Sigmoid colon (tissue), 7 donors: ENCODE measurements around the gene RPL23. TPM values are rescaled to one million over a fixed set of nuclear protein-coding genes. Genes with fewer than 3 reads are reported as not detected.

Source experiments
- DNase-seq: peaks from one replicate; pipeline ENCODE4 v3.0.0-alpha.2; 2019
- H3K27ac ChIP-seq, 4 donors: fragments of 200-600 bp; sonication (generic); one replicate each; pipeline ENCODE4 v1.5.1; 2016 to 2019; ENCODE audit warnings: mild to moderate bottlenecking in 1 of 4
- H3K27me3 ChIP-seq, 3 donors: fragments of 200-600 bp; sonication (generic); one replicate each; pipeline ENCODE4 v1.5.1; 2019; ENCODE audit warnings: mild to moderate bottlenecking in 1 of 3
- H3K36me3 ChIP-seq, 4 donors: fragments of 200-600 bp; sonication (generic); one replicate each; pipeline ENCODE4 v1.5.1; 2016 to 2019
- H3K4me1 ChIP-seq, 4 donors: fragments of 200-600 bp; sonication (generic); one replicate each; pipeline ENCODE4 v1.5.1; 2017 to 2019
- H3K4me3 ChIP-seq, 4 donors: fragments of 200-600 bp; sonication (generic); one replicate each; pipeline ENCODE4 v1.5.1; 2017 to 2019; ENCODE audit warnings: mild to moderate bottlenecking in 2 of 4, moderate library complexity in 1 of 4
- H3K9me3 ChIP-seq, 4 donors: fragments of 200-600 bp in 3 of 4; sonication (generic) in 3 of 4; one replicate each; pipeline versions ENCODE4 v1.5.1 to v1.6.1; 2013 to 2019
- CTCF ChIP-seq, 4 experiments: fragments of 450-650 bp in 3 of 4; fragments of 200-600 bp in 1 of 4; IDR thresholded peaks; one replicate each; pipeline ENCODE4 v1.5.1; 2016 to 2019; ENCODE audit warnings: antibody characterized with exemption in 4 of 4, mild to moderate bottlenecking in 3 of 4, moderate library complexity in 2 of 4
- EP300 ChIP-seq, 4 donors: sonication (generic); formaldehyde crosslinking; IDR thresholded peaks; one replicate each; pipeline ENCODE4 v1.6.1; 2017; ENCODE audit warnings: antibody characterized with exemption in 4 of 4
- POLR2A ChIP-seq, 2 donors: fragments of 450-650 bp; IDR thresholded peaks; one replicate each; pipeline ENCODE4 v1.6.1; 2016; ENCODE audit warnings: antibody characterized with exemption in 2 of 2, mild to moderate bottlenecking in 2 of 2, moderate library complexity in 2 of 2
- POLR2AphosphoS5 ChIP-seq, 4 donors: sonication (generic); formaldehyde crosslinking; IDR thresholded peaks; one replicate each; pipeline ENCODE4 v1.6.1; 2017; ENCODE audit warnings: antibody characterized with exemption in 4 of 4
- WGBS, 2 donors: extraction: QIAGEN DNeasy Blood & Tissue Kit; methylation state at CpG; one replicate each; pipeline ENCODE4 v1.1.7; 2013; 5-methylcytosine and 5-hydroxymethylcytosine counted together
- intact Hi-C: fragments of 100-400 bp; cut with DNase I; formaldehyde crosslinking; loops from one replicate; pipeline ENCODE4 v1.15.1; 2023
- polyA plus RNA-seq, 3 donors: library from polyadenylated mRNA; stranded (reverse); fragments of 200-250 nt; gene quantifications; one replicate each; pipeline ENCODE4 v1.2.3, GENCODE V29; 2013
- total RNA-seq, 4 donors: library from RNA; depleted of rRNA; stranded (reverse); fragments of >200 nt; gene quantifications; one replicate each; pipeline ENCODE4 v1.1.0, GENCODE V29; 2016
- donor health status: healthy with polysubstance abuse.
- donor health status: Bipolar disorder and iron deficiency.
- donor health status: healthy.

RPL23 gene
- total and polyA plus RNA-seq, 7 donors, result 1,692 to 3,780 (median 2,683) TPM

DNA sequence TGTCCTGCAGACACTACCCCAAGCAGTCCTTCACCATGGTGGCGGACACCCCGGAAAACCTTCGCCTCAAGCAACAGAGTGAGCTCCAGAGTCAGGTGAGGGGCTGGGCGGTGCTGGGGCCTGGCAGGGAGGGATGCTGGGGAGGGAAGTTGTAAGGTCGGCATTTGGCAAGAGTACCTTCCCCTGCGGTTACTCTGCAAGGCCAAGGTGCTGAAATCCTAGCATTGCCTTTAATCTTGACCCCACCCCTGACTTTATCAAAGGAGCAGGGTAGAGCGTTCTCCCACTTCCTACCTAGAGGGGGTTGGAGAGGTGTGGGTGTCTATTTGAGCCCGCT is 36.9 kb upstream of the RPL23 start:
- 75 to 85% methylated on average over 8 of the region's 8 CpGs for WGBS, 2 donors
- no peak for DNase-seq
- Histone ChIP-seq H3K36me3 (peaks cover 9 to 58% (median 34%) of the 10 kb centered on the region in 4 donors), H3K4me1 (peaks cover 0 to 51% (median 41%) of the 10 kb centered on the region in 4 donors), H3K27ac (no peak overlapping the region), H3K27me3 (no peaks in the 10 kb centered on the region), H3K9me3 (no peaks in the 10 kb centered on the region), H3K4me3 (no peak overlapping the region)
- intact Hi-C loops, result no loop called here
- no peak for TF ChIP-seq POLR2AphosphoS5 (IDR thresholded peaks at IDR 0.05)
- TF ChIP-seq CTCF (IDR thresholded peaks at IDR 0.05), result no peak
- TF ChIP-seq EP300 (IDR thresholded peaks at IDR 0.05), result no peak
- TF ChIP-seq POLR2A (IDR thresholded peaks at IDR 0.05), result no peak

DNA sequence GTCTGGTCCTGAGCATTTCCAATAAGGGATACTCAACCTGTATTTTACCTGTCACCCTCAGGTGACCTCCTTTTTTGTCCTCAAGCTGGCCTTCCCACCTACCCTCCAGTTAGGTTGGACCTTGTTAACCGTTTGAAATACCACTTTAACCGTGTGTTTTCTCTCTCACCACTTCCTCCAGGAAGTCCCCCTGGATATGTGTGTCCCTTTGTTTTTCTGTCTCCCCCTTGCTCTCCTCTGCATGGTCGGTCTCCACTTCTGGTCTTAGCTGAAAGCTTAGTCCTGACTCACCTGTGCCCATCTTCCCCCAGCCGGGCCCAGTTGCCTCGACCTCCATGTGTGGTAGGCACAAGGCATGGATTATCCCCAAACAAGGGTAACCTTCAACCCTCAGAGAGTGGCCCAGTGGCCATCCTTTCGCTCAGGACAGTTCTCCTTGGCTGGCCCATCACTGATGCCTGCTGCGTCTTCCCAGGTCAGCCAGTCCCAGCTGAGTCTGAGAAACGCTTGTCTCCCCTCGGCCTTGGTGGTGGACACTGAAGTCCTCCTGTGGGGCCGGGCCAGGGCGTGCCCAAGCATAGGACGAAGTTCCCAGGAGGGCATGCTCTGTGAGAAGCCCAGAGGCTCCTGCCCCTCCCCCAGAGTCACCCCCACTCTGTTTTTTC is 36.4 kb upstream of the RPL23 start:
- DNase-seq, result no peak
- TF ChIP-seq CTCF (IDR thresholded peaks at IDR 0.05) (no peak), POLR2AphosphoS5 (IDR thresholded peaks at IDR 0.05) (no peak), EP300 (IDR thresholded peaks at IDR 0.05) (no peak), POLR2A (IDR thresholded peaks at IDR 0.05) (no peak)
- intact Hi-C loops, result no loop called here
- no peaks in the 10 kb centered on the region for H3K9me3 ChIP-seq
- peaks cover 0 to 56% (median 46%) of the 10 kb centered on the region in 4 donors for H3K4me1 ChIP-seq
- no peak overlapping the region for H3K27ac ChIP-seq
- peaks cover 9 to 58% (median 36%) of the 10 kb centered on the region in 4 donors for H3K36me3 ChIP-seq
- H3K27me3 ChIP-seq, result no peaks in the 10 kb centered on the region
- no peak overlapping the region for H3K4me3 ChIP-seq
- WGBS, 2 donors, result 82 to 83% methylated on average over 12 of the region's 12 CpGs

- H3K27ac ChIP-seq, result no peak overlapping the region
- DNase-seq, result no peak
- 93 to 94% methylated on average over 9 of the region's 9 CpGs for whole genome bisulfite sequencing, 2 donors
- peaks cover 0 to 59% (median 46%) of the 10 kb centered on the region in 4 donors for H3K4me1 ChIP-seq
- H3K36me3 ChIP-seq, result peaks cover 9 to 58% (median 36%) of the 10 kb centered on the region in 4 donors
- H3K4me3 ChIP-seq, result no peak overlapping the region
- TF ChIP-seq POLR2AphosphoS5 (IDR thresholded peaks at IDR 0.05), result no peak
- no peak for TF ChIP-seq CTCF (IDR thresholded peaks at IDR 0.05)
- TF ChIP-seq EP300 (IDR thresholded peaks at IDR 0.05), result no peak
- no peak for TF ChIP-seq POLR2A (IDR thresholded peaks at IDR 0.05)
- intact Hi-C loops, result no loop called here
- H3K9me3 ChIP-seq, result no peaks in the 10 kb centered on the region
- H3K27me3 ChIP-seq, result no peaks in the 10 kb centered on the region
These were observed 35.3 kb upstream of the RPL23 start for GRCh38 chr17:38888842-38889241.

- Histone ChIP-seq H3K4me1 (peaks cover 0 to 65% (median 48%) of the 10 kb centered on the region in 4 donors), H3K4me3 (no peak overlapping the region), H3K36me3 (peaks cover 9 to 42% (median 27%) of the 10 kb centered on the region in 4 donors), H3K27me3 (no peaks in the 10 kb centered on the region), H3K9me3 (no peaks in the 10 kb centered on the region), H3K27ac (peak overlapping the region in 1 of 4 donors; percentile 30)
- DNase-seq, result no peak
- WGBS, 2 donors, result 14 to 52% methylated on average over 8 of the region's 8 CpGs
- TF ChIP-seq POLR2A (IDR thresholded peaks at IDR 0.05), result no peak
- TF ChIP-seq CTCF (IDR thresholded peaks at IDR 0.05), result no peak
- TF ChIP-seq POLR2AphosphoS5 (IDR thresholded peaks at IDR 0.05), result no peak
- no peak for TF ChIP-seq EP300 (IDR thresholded peaks at IDR 0.05)
- intact Hi-C loops, result no loop called here
These were observed 33.1 kb upstream of the RPL23 start for GRCh38 chr17:38886643-38887010.
